Skin epidermis (tissue), 12 donors: Measurements from ENCODE around the gene PRICKLE2.

Source experiments
- H3K27ac ChIP-seq, 21 experiments: fragments of 200-600 bp; sonication (generic) in 11 of 21; one replicate each; pipeline ENCODE4 v1.5.0; 2020; ENCODE audit warnings: mild to moderate bottlenecking in 3 of 21, inconsistent platforms in 2 of 21, moderate library complexity in 2 of 21
- H3K4me3 ChIP-seq, 7 experiments: fragments of 200-600 bp; sonication (generic) in 2 of 7; one replicate each; pipeline ENCODE4 v1.5.0; 2020; ENCODE audit warnings: inconsistent platforms in 2 of 7, mild to moderate bottlenecking in 2 of 7, moderate library complexity in 1 of 7

The PRICKLE2 gene

GRCh38 chr3:64070704-64071103 is 154.6 kb downstream of the PRICKLE2 start:
- Histone ChIP-seq H3K4me3 (no peak overlapping the region), H3K27ac (no peak overlapping the region)

DNA sequence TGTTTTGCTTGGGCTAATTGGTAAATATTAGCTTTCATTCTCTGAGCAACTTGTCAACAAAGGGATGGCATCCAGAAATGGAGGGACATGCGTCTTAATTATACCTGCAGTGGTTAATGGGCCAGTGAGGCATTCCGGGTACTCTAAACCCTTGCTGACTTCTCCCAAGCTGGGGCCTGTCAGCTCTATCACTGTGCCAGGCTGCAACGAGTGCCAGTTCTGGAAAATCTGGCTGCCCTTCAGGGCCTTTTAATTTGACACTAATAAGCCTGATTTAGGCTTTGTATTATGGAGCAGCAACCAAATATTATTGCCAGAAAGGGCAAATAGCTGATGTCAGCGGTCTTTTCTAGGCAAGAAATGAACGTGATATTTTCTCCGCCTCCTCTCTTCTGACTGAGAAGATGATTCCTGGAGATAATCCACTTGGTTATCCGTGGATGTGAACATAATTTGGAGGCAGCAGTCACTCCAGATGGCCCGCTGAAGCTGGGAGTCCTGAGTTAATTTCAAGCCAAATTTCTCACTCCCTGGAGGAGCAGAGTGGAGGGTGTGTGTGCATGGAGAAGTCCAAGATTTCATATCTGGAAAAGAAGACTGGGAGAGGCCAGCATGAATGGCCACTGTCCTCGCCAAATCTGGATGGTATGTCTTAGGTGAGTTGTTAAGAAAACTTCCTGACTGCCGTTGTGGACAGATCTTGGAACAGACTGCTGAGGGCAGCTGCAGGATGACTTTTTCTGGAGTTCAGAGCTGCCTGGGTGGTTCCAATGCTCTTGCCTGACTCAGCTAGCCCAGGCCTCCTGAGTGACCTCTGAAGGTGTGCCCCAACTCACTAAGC is 157.5 kb downstream of the PRICKLE2 start:
- no peak overlapping the region for H3K27ac ChIP-seq
- H3K4me3 ChIP-seq, result no peak overlapping the region

GRCh38 chr3:64064804-64065203 is 160.5 kb downstream of the PRICKLE2 start:
- no peak overlapping the region for H3K27ac ChIP-seq
- no peak overlapping the region for H3K4me3 ChIP-seq

DNA sequence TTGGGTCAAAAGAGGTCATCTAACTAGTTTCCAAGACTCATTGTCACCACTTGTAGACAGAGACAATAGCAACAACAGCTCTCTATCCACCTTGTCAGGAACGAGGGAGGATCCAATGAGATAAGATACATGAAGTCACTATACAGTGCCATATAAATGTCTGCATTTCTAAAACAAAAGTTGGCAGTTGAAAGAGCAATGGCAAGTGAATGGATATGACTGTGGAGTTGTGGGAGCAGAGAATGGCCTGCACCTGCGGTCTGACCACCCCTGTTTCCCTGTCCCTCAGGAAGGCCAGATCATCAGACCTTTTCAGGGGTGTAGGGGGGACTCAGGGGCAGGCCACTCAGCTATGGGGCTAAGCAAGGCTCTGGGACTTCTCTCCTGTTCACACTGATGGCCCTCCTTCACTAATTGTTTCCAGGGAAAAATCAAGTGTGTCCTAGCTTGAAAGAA is 161.3 kb downstream of the PRICKLE2 start:
- no peak overlapping the region for H3K27ac ChIP-seq
- no peak overlapping the region for H3K4me3 ChIP-seq

DNA sequence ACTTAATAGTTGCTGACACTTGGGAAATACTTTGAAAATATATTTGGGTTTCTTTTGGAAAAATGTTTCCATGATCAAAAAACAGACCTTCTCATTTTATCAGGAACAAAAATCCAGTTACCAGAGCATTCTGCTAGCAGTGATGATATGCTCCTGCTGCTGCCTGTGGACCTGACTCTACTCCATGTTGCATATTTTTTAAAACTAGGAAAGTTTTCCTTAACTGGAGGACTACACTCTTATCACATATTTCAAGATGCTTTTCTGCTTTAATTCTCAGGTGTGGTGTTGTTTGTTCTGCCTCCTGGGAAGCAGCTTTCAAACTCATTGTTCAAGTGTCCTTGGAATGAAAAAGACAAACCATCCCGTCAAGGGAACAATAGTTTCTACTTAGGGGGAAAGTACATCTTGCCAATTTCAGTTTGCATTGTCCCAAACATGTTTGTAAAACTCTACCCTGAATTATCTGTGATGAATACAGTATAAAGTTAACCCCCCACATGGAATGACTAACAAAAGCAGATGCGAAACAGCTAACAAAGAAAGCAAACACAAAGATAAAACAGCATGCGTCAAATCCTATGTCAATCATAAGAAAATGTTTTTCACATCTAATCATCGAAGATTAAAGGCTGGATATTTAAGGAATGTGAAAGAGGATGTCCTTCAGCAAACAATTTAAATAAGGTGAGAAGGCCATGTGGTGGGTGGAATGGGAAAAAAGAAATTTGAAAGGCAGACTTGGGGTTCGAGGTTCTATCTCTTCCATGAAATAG is 161.9 kb downstream of the PRICKLE2 start:
- Histone ChIP-seq H3K4me3 (no peak overlapping the region), H3K27ac (no peak overlapping the region)

DNA sequence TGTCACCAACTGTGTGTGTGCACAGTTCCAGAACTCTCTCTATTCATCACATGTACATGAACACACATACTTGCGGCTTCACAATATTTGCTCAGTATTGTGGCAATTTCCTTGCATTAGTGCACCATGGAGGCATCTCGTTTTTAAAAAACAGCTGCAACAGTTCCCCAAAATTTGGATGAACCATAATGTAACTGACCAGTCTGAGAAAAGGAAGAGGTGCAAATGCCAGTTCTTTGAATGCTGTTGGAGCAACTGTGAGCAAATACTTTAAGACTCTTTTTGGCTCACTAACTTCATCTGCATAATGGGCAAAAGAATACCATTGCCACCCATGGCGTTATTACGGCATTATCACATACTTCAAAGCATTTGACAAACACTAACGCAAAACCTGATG is 163.6 kb downstream of the PRICKLE2 start:
- Histone ChIP-seq H3K4me3 (no peak overlapping the region), H3K27ac (no peak overlapping the region)

GRCh38 chr3:64059484-64060175 is 165.6 kb downstream of the PRICKLE2 start:
- H3K27ac ChIP-seq, result no peak overlapping the region
- no peak overlapping the region for H3K4me3 ChIP-seq

DNA sequence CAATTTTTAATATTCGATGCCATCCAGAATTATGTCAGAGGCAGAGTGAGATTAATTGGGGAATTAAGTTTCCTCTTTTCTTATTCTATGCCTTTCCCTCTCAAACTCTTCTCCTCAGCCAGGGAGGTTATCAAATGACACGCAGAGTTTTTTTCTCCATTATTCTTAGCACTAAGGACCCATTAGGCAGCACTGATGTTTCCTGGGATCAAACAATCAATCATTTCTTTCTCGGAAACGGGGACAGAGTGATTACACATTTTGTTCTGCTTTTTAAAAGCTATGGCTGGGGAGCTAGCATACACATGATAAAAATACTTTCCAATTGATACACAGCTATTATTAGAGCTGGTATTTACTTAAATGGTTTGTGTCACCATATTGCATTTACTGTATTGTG is 166.7 kb downstream of the PRICKLE2 start:
- Histone ChIP-seq H3K27ac (no peak overlapping the region), H3K4me3 (no peak overlapping the region)

- Histone ChIP-seq H3K27ac (no peak overlapping the region), H3K4me3 (no peak overlapping the region)
Measured at GRCh38 chr3:64057231-64057630, 168.0 kb downstream of the PRICKLE2 start.

DNA sequence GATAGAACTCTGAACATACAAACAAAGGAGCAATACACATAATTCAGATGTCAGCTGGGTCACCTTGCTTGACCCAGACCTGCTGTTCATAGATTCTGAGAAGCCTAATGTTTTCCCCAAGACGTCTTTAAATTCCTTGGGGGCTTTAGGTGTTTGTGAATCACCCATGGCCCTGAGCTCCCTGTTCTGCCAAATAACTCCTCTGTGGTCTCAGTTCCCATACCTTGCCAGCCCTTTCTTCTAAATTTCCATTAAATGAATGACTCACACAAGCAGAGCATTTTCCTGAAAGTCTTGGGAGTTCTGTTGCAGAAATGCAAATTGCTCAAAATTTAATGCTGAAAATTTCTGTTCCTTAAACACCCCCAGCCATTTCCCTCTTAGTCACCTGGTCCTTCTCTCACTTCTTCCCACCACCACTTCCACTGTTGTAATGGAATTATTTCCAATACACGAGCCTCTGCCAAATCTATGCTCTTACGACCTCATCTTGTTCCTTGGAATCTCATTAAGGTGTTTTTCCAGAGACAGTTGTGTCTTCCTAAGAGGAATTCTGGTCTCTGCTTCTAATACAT is 168.6 kb downstream of the PRICKLE2 start:
- Histone ChIP-seq H3K4me3 (no peak overlapping the region), H3K27ac (no peak overlapping the region)

- no peak overlapping the region for H3K27ac ChIP-seq
Measured at GRCh38 chr3:64055076-64055475, 170.2 kb downstream of the PRICKLE2 start.

GRCh38 chr3:64054488-64054887 is 170.8 kb downstream of the PRICKLE2 start:
- Histone ChIP-seq H3K4me3 (no peak overlapping the region), H3K27ac (no peak overlapping the region)

More at GRCh38 chr3:64055076-64055475, 170.2 kb downstream of the PRICKLE2 start:
- H3K4me3 ChIP-seq, result no peak overlapping the region

DNA sequence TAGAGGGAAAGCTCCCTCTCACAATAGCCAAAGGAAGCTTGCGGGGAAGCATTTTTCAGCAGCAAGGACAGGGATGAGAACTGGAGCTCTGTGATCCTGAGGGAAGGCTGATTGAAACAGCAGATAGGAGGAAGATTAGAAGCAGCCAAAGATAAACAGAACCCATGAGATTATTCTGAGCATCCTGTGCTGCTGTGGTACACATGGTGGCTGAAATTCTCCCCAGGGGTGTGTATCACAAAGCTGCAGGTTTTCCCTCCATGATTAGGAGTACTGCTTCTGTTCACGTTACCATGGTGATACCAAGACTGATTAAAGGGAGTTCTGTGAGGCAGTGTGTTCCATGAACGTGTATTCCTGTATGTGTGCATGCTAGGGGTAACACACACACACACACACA is 171.7 kb downstream of the PRICKLE2 start:
- Histone ChIP-seq H3K4me3 (no peak overlapping the region), H3K27ac (no peak overlapping the region)

DNA sequence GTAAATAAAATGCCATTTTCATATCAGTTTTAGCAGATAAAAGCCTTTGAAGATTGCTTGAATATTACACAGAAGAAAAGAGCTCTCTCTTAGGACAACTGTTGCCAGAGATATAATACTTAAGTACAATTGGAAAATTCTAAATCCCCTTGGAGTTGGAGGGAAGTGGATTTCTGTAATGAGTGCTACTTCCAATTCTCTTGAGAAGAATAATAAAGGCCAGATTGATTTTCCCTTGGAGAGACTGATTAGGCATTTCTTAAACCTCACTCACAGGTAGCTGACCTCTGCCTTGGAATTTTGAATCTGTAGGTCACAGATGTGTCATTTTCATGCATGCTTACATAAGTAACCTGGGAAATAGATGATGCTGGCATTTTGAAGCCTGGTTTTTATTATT is 172.1 kb downstream of the PRICKLE2 start:
- H3K27ac ChIP-seq, result no peak overlapping the region

GRCh38 chr3:64049832-64050231 is 175.4 kb downstream of the PRICKLE2 start:
- no peak overlapping the region for H3K27ac ChIP-seq
- H3K4me3 ChIP-seq, result no peak overlapping the region

More for the DNA sequence above, 172.1 kb downstream of the PRICKLE2 start:
- no peak overlapping the region for H3K4me3 ChIP-seq

DNA sequence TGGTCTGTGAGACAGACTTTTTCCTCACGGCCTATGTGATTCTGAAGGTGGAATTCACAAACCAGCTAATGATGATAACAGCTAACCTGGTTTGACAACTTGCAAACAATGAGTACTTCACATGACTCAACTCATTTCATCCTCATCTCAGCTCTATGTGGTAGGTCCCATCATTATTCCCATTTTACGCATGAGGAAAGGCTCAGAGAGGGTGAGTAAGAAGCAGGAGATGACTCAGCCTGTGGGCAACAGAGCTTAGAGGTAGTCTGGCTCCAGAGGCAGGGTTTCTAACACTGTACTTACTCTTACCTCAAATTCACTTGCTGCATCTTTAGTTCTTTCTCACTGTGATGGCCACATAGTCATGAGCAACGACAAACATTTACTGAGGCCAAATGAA is 176.1 kb downstream of the PRICKLE2 start:
- Histone ChIP-seq H3K27ac (no peak overlapping the region), H3K4me3 (no peak overlapping the region)

DNA sequence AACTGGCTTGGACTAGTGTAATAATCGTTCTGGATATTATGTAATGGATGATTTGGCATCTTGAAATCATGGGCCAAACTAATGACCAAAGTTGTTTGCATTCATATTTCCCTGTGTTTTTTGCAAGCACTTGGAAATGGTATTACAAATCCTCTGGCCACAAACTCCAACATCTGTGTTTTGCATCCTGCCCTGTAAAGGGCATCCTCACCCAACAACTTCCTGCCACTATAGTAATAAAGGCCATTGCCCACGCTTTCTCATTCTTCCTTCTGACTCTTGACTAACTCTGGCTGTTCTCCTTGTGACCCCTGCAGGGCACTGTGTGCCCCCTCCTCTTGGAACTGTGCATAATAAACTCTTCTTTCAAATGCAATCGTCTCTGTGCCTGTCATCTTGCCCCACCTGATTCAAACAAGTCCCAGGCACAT is 176.6 kb downstream of the PRICKLE2 start:
- no peak overlapping the region for H3K27ac ChIP-seq
- no peak overlapping the region for H3K4me3 ChIP-seq

DNA sequence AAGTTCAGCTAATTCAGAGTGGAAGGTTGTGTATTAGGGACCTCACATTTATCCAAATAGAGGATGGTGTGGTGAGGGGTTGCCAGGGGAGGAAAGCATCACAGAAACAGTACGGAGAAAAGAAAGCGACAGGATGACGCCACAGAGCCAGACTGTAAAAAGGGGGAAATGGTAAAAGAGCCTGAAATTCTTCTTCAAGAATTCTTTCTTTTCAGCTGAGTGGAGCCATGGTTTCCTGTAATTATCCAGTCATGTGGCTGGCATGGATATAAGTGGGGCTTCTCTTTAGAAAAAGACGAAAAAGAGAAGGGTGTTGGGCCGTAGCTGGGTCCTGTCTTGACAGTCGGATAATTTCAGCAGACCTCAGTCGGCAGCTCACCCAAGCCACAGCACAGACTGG is 177.5 kb downstream of the PRICKLE2 start:
- Histone ChIP-seq H3K27ac (peak overlapping the region in 2 of 21 experiments; percentile 5 to 33), H3K4me3 (no peak overlapping the region)

DNA sequence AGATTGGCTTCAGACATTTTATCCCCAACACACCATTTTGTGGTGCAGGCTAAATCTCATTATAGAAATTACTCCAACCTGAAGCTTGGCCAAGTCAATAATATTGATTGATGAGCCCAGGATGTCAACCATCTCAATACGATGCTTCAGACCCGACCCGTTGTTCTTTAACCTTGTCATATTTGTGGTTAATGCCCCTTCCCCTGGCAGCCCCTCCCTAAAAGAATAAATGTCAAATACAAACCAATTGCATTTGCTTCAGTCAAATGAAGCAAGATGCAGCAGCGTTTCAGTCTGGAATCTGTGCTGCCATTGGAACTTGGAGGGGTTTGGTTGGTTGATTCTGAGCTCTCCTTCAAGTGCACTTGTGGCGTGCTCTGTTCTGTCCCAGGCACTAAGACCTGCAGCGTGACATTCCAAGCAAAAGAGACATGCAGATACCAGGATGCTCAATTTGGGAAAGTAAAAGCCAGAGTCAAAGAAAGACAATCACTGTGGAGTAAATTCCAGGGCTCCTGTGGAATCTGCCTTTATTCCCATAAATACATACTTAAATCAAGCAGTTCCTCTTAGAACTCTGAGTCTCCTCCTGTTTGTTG is 178.2 kb downstream of the PRICKLE2 start:
- no peak overlapping the region for H3K27ac ChIP-seq

GRCh38 chr3:64046592-64046991 is 178.7 kb downstream of the PRICKLE2 start:
- Histone ChIP-seq H3K27ac (no peak overlapping the region), H3K4me3 (no peak overlapping the region)

More for the DNA sequence above, 178.2 kb downstream of the PRICKLE2 start:
- H3K4me3 ChIP-seq, result no peak overlapping the region
